ENCODE measurements around the gene EIF3L. TPM values are rescaled to one million over a fixed set of nuclear protein-coding genes. Genes with fewer than 3 reads are reported as not detected.

The EIF3L gene
- total RNA-seq, result 100 to 1,000 TPM; 159 to 240 TPM

GRCh38 chr22:37849089-37849751, at the start of gene EIF3L:
TSS of gene EIF3L (plus strand) at chr22:37849419. CDS start at chr22:37849450, 31 bp downstream.

DNA sequence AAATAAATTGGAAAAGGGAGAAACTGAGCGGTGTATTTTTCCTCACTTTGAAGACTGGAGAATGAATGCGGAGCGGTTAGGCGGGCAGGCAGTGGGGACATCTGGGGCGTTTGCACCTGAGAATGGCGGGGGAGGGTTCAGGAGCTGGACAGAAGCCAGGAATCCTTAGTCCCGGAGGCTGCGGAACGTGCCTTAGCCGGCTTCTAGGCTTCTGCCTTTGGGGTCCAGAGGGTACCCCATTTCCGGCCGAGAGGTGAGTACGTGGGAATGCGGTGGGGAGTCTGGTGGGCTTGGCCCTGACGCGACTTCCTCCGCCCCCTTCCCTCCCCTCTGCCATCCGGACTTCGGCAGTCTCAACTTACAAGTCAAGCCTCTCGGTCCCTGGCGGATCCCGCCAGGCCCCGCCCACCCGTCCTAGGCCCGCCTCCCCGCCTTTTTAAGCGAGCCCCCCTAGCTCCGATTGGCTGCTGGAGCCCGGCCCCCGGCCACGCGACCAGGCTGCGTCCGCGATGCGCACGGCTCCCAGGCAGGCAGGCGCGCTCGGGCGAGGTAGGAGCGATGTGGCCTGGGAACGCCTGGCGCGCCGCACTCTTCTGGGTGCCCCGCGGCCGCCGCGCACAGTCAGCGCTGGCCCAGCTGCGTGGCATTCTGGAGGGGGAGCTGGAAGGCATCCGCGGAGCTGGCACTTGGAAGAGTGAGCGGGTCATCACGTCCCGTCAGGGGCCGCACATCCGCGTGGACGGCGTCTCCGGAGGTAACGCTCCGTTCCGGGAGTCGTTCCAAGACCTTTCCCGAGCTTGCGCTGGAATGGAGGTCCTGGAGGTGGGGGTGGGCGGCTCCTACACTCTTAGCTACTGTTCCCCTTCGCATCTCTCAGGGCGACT, 41.6 kb upstream of the EIF3L start, which contains the start of gene GCAT:
Gene GCAT, plus strand, starts transcription at position 525 of the 884 bp plus-strand sequence. Its CDS starts 34 bp downstream, at position 559.

DNA sequence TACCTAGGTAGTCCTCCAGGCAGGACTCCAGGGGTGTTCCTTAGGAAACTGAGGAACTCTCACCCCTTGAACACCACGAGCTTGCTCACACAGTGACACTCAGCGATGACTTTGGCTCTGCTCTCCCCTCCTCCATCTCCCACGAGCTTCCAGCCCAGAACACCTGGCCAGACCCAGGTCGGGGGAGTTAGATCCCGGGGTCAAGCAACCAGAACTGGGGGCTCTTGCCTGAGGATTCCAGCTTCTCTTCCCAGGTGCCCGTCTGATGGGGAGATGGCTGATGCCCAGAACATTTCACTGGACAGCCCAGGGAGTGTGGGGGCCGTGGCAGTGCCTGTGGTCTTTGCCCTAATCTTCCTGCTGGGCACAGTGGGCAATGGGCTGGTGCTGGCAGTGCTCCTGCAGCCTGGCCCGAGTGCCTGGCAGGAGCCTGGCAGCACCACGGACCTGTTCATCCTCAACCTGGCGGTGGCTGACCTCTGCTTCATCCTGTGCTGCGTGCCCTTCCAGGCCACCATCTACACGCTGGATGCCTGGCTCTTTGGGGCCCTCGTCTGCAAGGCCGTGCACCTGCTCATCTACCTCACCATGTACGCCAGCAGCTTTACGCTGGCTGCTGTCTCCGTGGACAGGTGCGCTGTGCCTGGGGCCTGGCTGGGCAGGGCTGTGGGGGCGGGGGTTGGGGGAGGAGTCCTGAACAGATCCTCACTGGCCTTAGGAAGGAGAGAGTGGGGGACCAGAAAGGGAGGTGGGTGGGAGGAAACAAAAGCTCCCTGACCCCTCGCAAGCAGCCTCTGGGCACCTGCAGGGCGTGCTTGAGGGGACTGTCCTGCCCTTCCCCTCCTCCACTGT, 25.9 kb upstream of the EIF3L start, which contains the start of gene GALR3:
Gene GALR3, plus strand, starts transcription at position 249 of the 852 bp plus-strand sequence. Its CDS starts 25 bp downstream, at position 274.

DNA sequence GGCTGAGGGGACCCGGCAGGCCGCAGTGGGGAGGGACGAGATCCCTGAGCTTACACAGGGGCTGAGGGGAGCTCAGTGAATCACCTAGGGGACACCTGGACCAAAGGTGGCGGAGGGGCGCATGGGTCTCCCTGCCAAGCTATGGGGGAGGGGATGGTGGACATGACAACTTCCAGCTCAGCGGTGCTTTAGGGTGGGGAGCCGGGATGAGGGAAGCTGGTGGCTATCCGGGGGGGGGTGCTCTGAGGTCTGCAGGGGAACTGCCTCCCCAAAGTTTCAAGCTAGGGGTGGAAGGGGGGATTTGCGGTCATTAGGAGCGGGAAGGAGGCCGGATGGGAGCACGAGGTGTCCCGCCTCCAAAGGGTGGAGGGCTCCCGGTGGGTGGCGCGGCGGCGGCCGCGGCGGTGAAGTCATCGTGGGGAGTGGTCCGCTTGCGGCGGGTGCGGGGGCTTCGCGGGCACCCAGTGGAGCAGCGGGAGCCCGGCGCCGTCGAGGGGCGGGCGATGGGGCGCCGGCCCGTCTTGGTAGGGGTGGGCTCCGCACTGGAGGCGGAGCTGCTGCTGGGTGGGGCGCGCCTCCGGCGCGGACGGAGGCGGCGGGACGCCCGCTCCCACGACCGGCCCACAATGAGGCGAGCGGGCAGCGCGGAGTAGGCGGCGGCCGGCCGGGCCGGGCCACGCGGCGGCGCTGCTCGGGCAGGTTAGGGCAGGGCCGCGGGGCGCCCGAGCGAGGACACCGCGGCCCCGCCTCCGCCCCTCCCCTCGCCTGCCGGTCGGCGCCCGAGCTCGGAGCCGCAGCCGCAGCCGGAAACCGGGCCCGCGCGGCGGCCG, 56.5 kb downstream of the EIF3L start, which contains the start of gene MICALL1:
Gene MICALL1, plus strand, starts transcription at position 764 of the 830 bp plus-strand sequence. CDS start 126 bp downstream, outside the sequence.

Small RNA genes lying within 50 kb of the gene (small RNA-seq; reads per million reads assigned to genes)
- gene MIR659, result 2.0 to 5.0 reads per million in 2 donors

Other genes with a start within 250 kb of the EIF3L start
- 10 to 100 TPM; 53.6 to 57.8 TPM for gene GGA1, start 240.6 kb upstream of the EIF3L start, total RNA-seq
- 10 to 100 TPM in 1 of 2 donors, 1 to 10 TPM in 1; 2.1 to 18.6 TPM for gene SH3BP1, start 209.8 kb upstream of the EIF3L start, total RNA-seq
- 10 to 100 TPM; 23.4 to 30.6 TPM for gene PDXP, start 190.7 kb upstream of the EIF3L start, total RNA-seq
- 1,000 to 10,000 TPM; 1,804 to 2,514 TPM for gene LGALS1, start 173.8 kb upstream of the EIF3L start, total RNA-seq
- 10 to 100 TPM; 14.1 to 38.0 TPM for gene NOL12, start 163.1 kb upstream of the EIF3L start, total RNA-seq
- 10 to 100 TPM; 40.6 to 54.6 TPM for gene TRIOBP, start 152.4 kb upstream of the EIF3L start, total RNA-seq
- gene GCAT, start 41.5 kb upstream of the EIF3L start, total RNA-seq, result 10 to 100 TPM in 1 of 2 donors, 1 to 10 TPM in 1; 9.6 to 16.7 TPM
- gene GALR3, start 26.0 kb upstream of the EIF3L start, total RNA-seq, result not detected
- 10 to 100 TPM; 78.3 to 82.6 TPM for gene ANKRD54, start 5.1 kb upstream of the EIF3L start, total RNA-seq
- 10 to 100 TPM; 24.8 to 33.6 TPM for gene MICALL1, start 56.9 kb downstream of the EIF3L start, total RNA-seq
- gene C22orf23, start 104.2 kb downstream of the EIF3L start, total RNA-seq, result under 1 TPM in 1 of 2 donors, not detected in 1; 0.34 TPM
- gene POLR2F, start 104.3 kb downstream of the EIF3L start, total RNA-seq, result 10 to 100 TPM; 48.2 to 64.9 TPM
- 100 to 1,000 TPM; 272 to 296 TPM for gene SOX10, start 135.1 kb downstream of the EIF3L start, total RNA-seq
- 10 to 100 TPM; 21.0 to 22.0 TPM for gene PICK1, start 208.0 kb downstream of the EIF3L start, total RNA-seq
- not detected for gene SLC16A8, start 234.8 kb downstream of the EIF3L start, total RNA-seq

All from melanocyte of skin (primary cell).